SK-N-SH treated with all-trans-retinoic acid at 6 μM for 48 hours (cell line): ENCODE data around the gene TMEM100.

ENCODE experiments used
- ATAC-seq: fragments of 200-7000 bp; cut with Tn5 transposase; 3 replicates; pipeline ENCODE4 v1.9.1; 2020; ENCODE audit warnings: mild to moderate bottlenecking, moderate library complexity
- ARNTL ChIP-seq: fragments of 450-650 bp; formaldehyde crosslinking; IDR thresholded peaks from 2 replicates; pipeline ENCODE4 v1.5.0; 2020; ENCODE audit warnings: low read depth, mild to moderate bottlenecking, moderate library complexity, borderline replicate concordance
- CSDC2 ChIP-seq: fragments of 250-450 bp; sonication (Bioruptor Pico); IDR thresholded peaks from 2 replicates; pipeline ENCODE4 v1.5.0; 2020; ENCODE audit warnings: mild to moderate bottlenecking, moderate library complexity
- CSRNP3 ChIP-seq: fragments of 250-450 bp; sonication (Bioruptor Pico); IDR thresholded peaks from 2 replicates; pipeline ENCODE4 v1.5.1; 2021; ENCODE audit warnings: mild to moderate bottlenecking, moderate library complexity
- GLIS3 ChIP-seq: fragments of 250-450 bp; sonication (Bioruptor Pico); IDR thresholded peaks from 2 replicates; pipeline ENCODE4 v1.5.0; 2020; ENCODE audit warnings: mild to moderate bottlenecking, moderate library complexity
- ISL1 ChIP-seq: fragments of 250-450 bp; sonication (Bioruptor Pico); IDR thresholded peaks from 2 replicates; pipeline ENCODE4 v2.1.2; 2022; ENCODE audit warnings: mild to moderate bottlenecking, moderate library complexity
- OSR1 ChIP-seq: fragments of 250-450 bp; sonication (Bioruptor Pico); IDR thresholded peaks from 2 replicates; pipeline ENCODE4 v1.8.0; 2022; ENCODE audit warnings: moderate library complexity, mild to moderate bottlenecking, inconsistent platforms
- POU6F1 ChIP-seq: fragments of 250-450 bp; sonication (Bioruptor Pico); IDR thresholded peaks from 2 replicates; pipeline ENCODE4 v1.8.0; 2021; ENCODE audit warnings: low read depth, mild to moderate bottlenecking, moderate library complexity, borderline replicate concordance
- RARB ChIP-seq: fragments of 250-450 bp; sonication (Bioruptor Pico); IDR thresholded peaks from 2 replicates; pipeline ENCODE4 v1.8.0; 2021; ENCODE audit warnings: mild to moderate bottlenecking, moderate library complexity
- SNAI2 ChIP-seq: fragments of 250-450 bp; sonication (Bioruptor Pico); IDR thresholded peaks from 2 replicates; pipeline ENCODE4 v1.5.0; 2020; ENCODE audit warnings: mild to moderate bottlenecking, moderate library complexity
- TOX ChIP-seq: fragments of 250-450 bp; sonication (Bioruptor Pico); IDR thresholded peaks from 2 replicates; pipeline ENCODE4 v1.8.0; 2021; ENCODE audit warnings: mild to moderate bottlenecking, moderate library complexity, borderline replicate concordance
- ZC3H10 ChIP-seq: fragments of 250-450 bp; sonication (Bioruptor Pico); IDR thresholded peaks from 2 replicates; pipeline ENCODE4 v1.5.1; 2021; ENCODE audit warnings: mild to moderate bottlenecking, moderate library complexity
- ZFP3 ChIP-seq: fragments of 250-450 bp; sonication (Bioruptor Pico); IDR thresholded peaks from 2 replicates; pipeline ENCODE4 v1.5.0; 2020; ENCODE audit warnings: mild to moderate bottlenecking, moderate library complexity
- ZFP30 ChIP-seq: fragments of 450-650 bp; formaldehyde crosslinking; IDR thresholded peaks from 2 replicates; pipeline ENCODE4 v1.5.0; 2022; ENCODE audit warnings: mild to moderate bottlenecking, moderate library complexity
- ZNF565 ChIP-seq: fragments of 450-650 bp; formaldehyde crosslinking; conservative IDR thresholded peaks from 2 replicates; pipeline ENCODE4 v1.5.0; 2020; ENCODE audit warnings: low read depth, mild to moderate bottlenecking, moderate library complexity
- ZNF70 ChIP-seq: fragments of 450-650 bp; formaldehyde crosslinking; IDR thresholded peaks from 2 replicates; pipeline ENCODE4 v1.5.0; 2020; ENCODE audit warnings: mild to moderate bottlenecking, moderate library complexity
- TF ChIP-seq, protein P1 (sequence below): fragments of 250-450 bp; sonication (Bioruptor Pico); IDR thresholded peaks from 2 replicates; pipeline ENCODE4 v1.5.1; 2020; ENCODE audit warnings: low read depth, mild to moderate bottlenecking, moderate library complexity
- TF ChIP-seq, protein P2 (sequence below): fragments of 250-450 bp; sonication (Bioruptor Pico); IDR thresholded peaks from 2 replicates; pipeline ENCODE4 v1.8.0; 2020; ENCODE audit warnings: mild to moderate bottlenecking, moderate library complexity, borderline replicate concordance

TMEM100 gene

DNA sequence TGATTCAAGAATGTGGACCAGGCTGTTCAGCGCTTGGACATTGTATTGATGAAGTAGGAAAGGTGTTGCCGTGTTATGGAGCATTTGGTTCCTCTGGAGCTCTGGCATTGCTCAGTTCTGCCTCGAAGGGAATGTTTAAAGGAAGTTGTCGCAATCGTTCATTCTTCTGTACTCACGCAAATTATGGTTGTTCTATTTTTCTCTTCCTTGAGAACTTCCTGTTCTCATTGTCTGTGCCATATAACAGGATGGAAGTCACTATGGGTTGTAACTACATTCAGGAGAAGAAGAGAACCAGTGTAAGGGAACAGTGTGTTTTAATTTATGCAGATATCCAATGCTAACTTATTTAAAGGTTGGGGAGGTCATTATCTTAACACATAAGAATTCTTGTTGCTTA is 41.2 kb upstream of the TMEM100 start:
- TF ChIP-seq TOX: no peak
- TF ChIP-seq GLIS3 (CRISPR knock-in tag): no peak
- TF ChIP-seq CSRNP3 (CRISPR knock-in tag): no peak
- TF ChIP-seq, protein P1, sequence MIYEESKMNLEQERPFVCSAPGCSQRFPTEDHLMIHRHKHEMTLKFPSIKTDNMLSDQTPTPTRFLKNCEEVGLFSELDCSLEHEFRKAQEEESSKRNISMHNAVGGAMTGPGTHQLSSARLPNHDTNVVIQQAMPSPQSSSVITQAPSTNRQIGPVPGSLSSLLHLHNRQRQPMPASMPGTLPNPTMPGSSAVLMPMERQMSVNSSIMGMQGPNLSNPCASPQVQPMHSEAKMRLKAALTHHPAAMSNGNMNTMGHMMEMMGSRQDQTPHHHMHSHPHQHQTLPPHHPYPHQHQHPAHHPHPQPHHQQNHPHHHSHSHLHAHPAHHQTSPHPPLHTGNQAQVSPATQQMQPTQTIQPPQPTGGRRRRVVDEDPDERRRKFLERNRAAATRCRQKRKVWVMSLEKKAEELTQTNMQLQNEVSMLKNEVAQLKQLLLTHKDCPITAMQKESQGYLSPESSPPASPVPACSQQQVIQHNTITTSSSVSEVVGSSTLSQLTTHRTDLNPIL (CRISPR knock-in tag): no peak
- no peak for TF ChIP-seq ZNF565 (CRISPR knock-in tag)
- TF ChIP-seq ZC3H10: no peak
- TF ChIP-seq RARB (CRISPR knock-in tag): no peak
- ATAC-seq: no peak

DNA sequence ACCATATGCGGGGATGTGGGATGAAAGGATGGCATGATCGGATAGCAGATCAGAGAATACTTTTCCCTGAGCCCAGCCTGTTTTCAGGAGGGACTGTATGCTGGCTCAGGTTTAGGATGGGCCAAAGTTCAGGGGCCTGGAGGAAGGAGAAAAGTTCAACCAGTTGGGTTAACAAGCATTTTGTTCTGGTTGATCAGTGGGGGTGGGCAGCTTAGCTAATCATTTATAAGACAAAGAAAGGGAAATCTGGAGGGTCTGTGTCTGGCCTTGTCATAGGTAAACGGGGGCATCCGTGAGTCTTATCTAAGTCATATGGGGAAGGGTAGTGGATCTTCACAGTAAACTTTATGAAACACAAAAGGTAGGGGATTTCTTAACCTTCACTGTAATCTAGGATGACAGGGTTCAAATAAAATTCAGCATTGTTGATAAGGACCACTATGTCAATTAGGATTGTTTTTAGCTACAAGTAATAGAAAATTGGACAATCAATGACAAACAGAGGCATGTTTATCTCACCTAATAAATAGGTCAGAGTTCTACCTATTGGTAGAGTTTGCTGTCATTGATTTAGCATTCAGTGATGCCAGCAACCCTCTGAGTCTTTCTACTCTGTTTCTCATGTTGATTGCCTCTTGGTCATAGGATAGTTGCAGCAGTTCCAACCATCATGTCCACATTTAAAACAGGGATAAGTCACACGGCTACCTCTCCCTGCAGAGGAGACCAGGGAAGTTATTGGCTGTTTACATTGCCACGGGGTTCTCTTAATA is 39.6 kb upstream of the TMEM100 start:
- no peak for TF ChIP-seq RARB (CRISPR knock-in tag)
- no peak for TF ChIP-seq ZFP3 (CRISPR knock-in tag)
- TF ChIP-seq TOX: no peak
- no peak for TF ChIP-seq SNAI2
- no peak for TF ChIP-seq ZC3H10
- no peak for TF ChIP-seq CSDC2 (CRISPR knock-in tag)
- no peak for TF ChIP-seq ZNF70 (CRISPR knock-in tag)
- no peak for TF ChIP-seq ARNTL (CRISPR knock-in tag)
- no peak for TF ChIP-seq ZFP30
- TF ChIP-seq, protein P2, sequence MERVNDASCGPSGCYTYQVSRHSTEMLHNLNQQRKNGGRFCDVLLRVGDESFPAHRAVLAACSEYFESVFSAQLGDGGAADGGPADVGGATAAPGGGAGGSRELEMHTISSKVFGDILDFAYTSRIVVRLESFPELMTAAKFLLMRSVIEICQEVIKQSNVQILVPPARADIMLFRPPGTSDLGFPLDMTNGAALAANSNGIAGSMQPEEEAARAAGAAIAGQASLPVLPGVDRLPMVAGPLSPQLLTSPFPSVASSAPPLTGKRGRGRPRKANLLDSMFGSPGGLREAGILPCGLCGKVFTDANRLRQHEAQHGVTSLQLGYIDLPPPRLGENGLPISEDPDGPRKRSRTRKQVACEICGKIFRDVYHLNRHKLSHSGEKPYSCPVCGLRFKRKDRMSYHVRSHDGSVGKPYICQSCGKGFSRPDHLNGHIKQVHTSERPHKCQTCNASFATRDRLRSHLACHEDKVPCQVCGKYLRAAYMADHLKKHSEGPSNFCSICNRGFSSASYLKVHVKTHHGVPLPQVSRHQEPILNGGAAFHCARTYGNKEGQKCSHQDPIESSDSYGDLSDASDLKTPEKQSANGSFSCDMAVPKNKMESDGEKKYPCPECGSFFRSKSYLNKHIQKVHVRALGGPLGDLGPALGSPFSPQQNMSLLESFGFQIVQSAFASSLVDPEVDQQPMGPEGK (CRISPR knock-in tag): no peak
- ATAC-seq: no peak

DNA sequence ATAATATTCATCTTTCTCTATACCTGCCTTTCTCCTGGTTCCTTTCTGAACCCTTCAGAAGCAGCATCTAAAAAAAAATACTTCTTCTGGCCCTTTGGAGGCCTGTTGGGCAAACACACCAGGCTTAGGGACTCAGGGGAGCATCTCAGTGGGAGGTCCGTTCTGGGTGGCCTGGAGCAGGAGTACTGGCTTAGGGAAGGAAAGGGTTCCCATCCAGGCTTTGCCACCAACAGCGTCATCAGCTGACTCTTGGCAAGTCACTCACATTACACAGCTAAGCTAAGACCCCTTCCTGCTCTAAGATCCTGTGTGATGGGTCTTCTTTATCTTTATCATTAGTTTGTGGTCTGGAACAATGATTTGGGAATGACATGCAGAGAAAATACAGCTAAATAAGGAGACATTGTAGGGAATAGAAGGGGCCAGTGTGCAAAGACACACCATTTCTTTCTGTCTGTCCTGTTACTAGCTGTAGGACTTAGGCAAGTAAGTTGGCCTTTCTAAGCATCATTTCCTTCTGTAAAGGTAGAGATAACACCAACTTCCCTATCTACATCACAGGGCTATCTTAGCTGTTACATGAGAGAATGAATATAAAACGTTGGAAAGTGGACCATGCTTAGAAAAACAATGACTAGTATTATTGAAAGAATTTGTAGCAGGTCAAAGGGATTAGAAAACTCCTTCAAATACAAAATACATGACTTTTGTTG is 38.1 kb upstream of the TMEM100 start:
- TF ChIP-seq CSRNP3 (CRISPR knock-in tag) (no peak), ISL1 (CRISPR knock-in tag) (no peak), ZNF565 (CRISPR knock-in tag) (no peak)
- TF ChIP-seq, protein P1 (CRISPR knock-in tag): no peak
- ATAC-seq: no peak

- TF ChIP-seq, protein P1 (CRISPR knock-in tag): no peak
- TF ChIP-seq OSR1 (CRISPR knock-in tag) (no peak), SNAI2 (no peak), POU6F1 (no peak)
- TF ChIP-seq, protein P2 (CRISPR knock-in tag): no peak
- TF ChIP-seq, all 23 proteins: peak for 0
- ATAC-seq: no peak
Observed at GRCh38 chr17:55758171-55758570, 35.5 kb upstream of the TMEM100 start.
